ENCODE results near the gene NEURL4.

NEURL4 gene

GRCh38 chr17:7304179-7304578 lies 25.0 kb downstream of the NEURL4 start:
- H3K27me3 ChIP-seq (ENCODE audit: control insufficient read depth, insufficient read depth, low read length, poor library complexity, severe bottlenecking): peaks cover 10% of the 10 kb centered on the region
- H3K27ac ChIP-seq (ENCODE audit: insufficient read depth, low read depth, low read length, poor library complexity, severe bottlenecking): no peak overlapping the region
- no peaks in the 10 kb centered on the region for H3K9me3 ChIP-seq (ENCODE audit: control insufficient read depth, low read length)
- no peak overlapping the region for H3K4me3 ChIP-seq (ENCODE audit: insufficient read depth, low read depth, low read length)
- no peaks in the 10 kb centered on the region for H3K36me3 ChIP-seq (ENCODE audit: control insufficient read depth, insufficient read depth, low read length)
- 91 to 97% methylated on average over 7 of the region's 7 CpGs for WGBS, 2 experiments
- H3K4me1 ChIP-seq (ENCODE audit: control insufficient read depth, insufficient read depth, low read length): peaks cover 1% of the 10 kb centered on the region

GRCh38 chr17:7296189-7296861 lies 32.8 kb downstream of the NEURL4 start:
- H3K4me1 ChIP-seq (ENCODE audit: control insufficient read depth, insufficient read depth, low read length): peaks cover 21% of the 10 kb centered on the region

GRCh38 chr17:7295230-7296180 lies 33.6 kb downstream of the NEURL4 start:
- Histone ChIP-seq H3K4me3 (ENCODE audit: insufficient read depth, low read depth, low read length) (no peak overlapping the region), H3K27me3 (ENCODE audit: control insufficient read depth, insufficient read depth, low read length, poor library complexity, severe bottlenecking) (peaks cover 65% of the 10 kb centered on the region), H3K9me3 (ENCODE audit: control insufficient read depth, low read length) (no peaks in the 10 kb centered on the region), H3K36me3 (ENCODE audit: control insufficient read depth, insufficient read depth, low read length) (no peaks in the 10 kb centered on the region), H3K27ac (ENCODE audit: insufficient read depth, low read depth, low read length, poor library complexity, severe bottlenecking) (no peak overlapping the region), H3K4me1 (ENCODE audit: control insufficient read depth, insufficient read depth, low read length) (peaks cover 21% of the 10 kb centered on the region)
- WGBS, 2 experiments: 72% methylated on average over 42 of the region's 42 CpGs

More at GRCh38 chr17:7296189-7296861, 32.8 kb downstream of the NEURL4 start:
- H3K27ac ChIP-seq (ENCODE audit: insufficient read depth, low read depth, low read length, poor library complexity, severe bottlenecking): no peak overlapping the region
- no peaks in the 10 kb centered on the region for H3K9me3 ChIP-seq (ENCODE audit: control insufficient read depth, low read length)
- H3K4me3 ChIP-seq (ENCODE audit: insufficient read depth, low read depth, low read length): no peak overlapping the region
- no peaks in the 10 kb centered on the region for H3K36me3 ChIP-seq (ENCODE audit: control insufficient read depth, insufficient read depth, low read length)
- H3K27me3 ChIP-seq (ENCODE audit: control insufficient read depth, insufficient read depth, low read length, poor library complexity, severe bottlenecking): peaks cover 66% of the 10 kb centered on the region
- 11% methylated on average over 51 of the region's 51 CpGs for WGBS, 2 experiments

GRCh38 chr17:7294614-7295153 lies 34.5 kb downstream of the NEURL4 start, which contains the start of gene YBX2:
YBX2 (minus strand) TSS chr17:7294639; CDS start chr17:7294500, 139 bp downstream.
- no peaks in the 10 kb centered on the region for H3K9me3 ChIP-seq (ENCODE audit: control insufficient read depth, low read length)
- H3K4me3 ChIP-seq (ENCODE audit: insufficient read depth, low read depth, low read length): peak within 1 kb of the TSS; percentile 26
- H3K27ac ChIP-seq (ENCODE audit: insufficient read depth, low read depth, low read length, poor library complexity, severe bottlenecking): no peak within 1 kb of the TSS
- H3K4me1 ChIP-seq (ENCODE audit: control insufficient read depth, insufficient read depth, low read length): peaks cover 21% of the 10 kb centered on the region
- 2% methylated on average over 57 of the region's 57 CpGs for WGBS, 2 experiments
- H3K36me3 ChIP-seq (ENCODE audit: control insufficient read depth, insufficient read depth, low read length): no peaks in the 10 kb centered on the region
- peaks cover 59% of the 10 kb centered on the region for H3K27me3 ChIP-seq (ENCODE audit: control insufficient read depth, insufficient read depth, low read length, poor library complexity, severe bottlenecking)

- Histone ChIP-seq H3K27me3 (ENCODE audit: control insufficient read depth, insufficient read depth, low read length, poor library complexity, severe bottlenecking) (peaks cover 57% of the 10 kb centered on the region), H3K27ac (ENCODE audit: insufficient read depth, low read depth, low read length, poor library complexity, severe bottlenecking) (no peak overlapping the region), H3K4me1 (ENCODE audit: control insufficient read depth, insufficient read depth, low read length) (peaks cover 28% of the 10 kb centered on the region), H3K4me3 (ENCODE audit: insufficient read depth, low read depth, low read length) (peak overlapping the region; percentile 26), H3K36me3 (ENCODE audit: control insufficient read depth, insufficient read depth, low read length) (no peaks in the 10 kb centered on the region), H3K9me3 (ENCODE audit: control insufficient read depth, low read length) (no peaks in the 10 kb centered on the region)
- 2% methylated on average over 75 of the region's 75 CpGs for WGBS, 2 experiments
These were observed 35.1 kb downstream of the NEURL4 start for GRCh38 chr17:7293816-7294613.

- 94 to 96% methylated on average over 11 of the region's 11 CpGs for WGBS, 2 experiments
- Histone ChIP-seq H3K36me3 (ENCODE audit: control insufficient read depth, insufficient read depth, low read length) (no peaks in the 10 kb centered on the region), H3K9me3 (ENCODE audit: control insufficient read depth, low read length) (no peaks in the 10 kb centered on the region), H3K4me1 (ENCODE audit: control insufficient read depth, insufficient read depth, low read length) (peaks cover 29% of the 10 kb centered on the region), H3K27me3 (ENCODE audit: control insufficient read depth, insufficient read depth, low read length, poor library complexity, severe bottlenecking) (peaks cover 57% of the 10 kb centered on the region), H3K27ac (ENCODE audit: insufficient read depth, low read depth, low read length, poor library complexity, severe bottlenecking) (no peak overlapping the region), H3K4me3 (ENCODE audit: insufficient read depth, low read depth, low read length) (no peak overlapping the region)
These were observed 36.0 kb downstream of the NEURL4 start for GRCh38 chr17:7293159-7293558.

GRCh38 chr17:7292729-7293128 lies 36.4 kb downstream of the NEURL4 start:
- Histone ChIP-seq H3K4me1 (ENCODE audit: control insufficient read depth, insufficient read depth, low read length) (peaks cover 29% of the 10 kb centered on the region), H3K36me3 (ENCODE audit: control insufficient read depth, insufficient read depth, low read length) (no peaks in the 10 kb centered on the region), H3K27ac (ENCODE audit: insufficient read depth, low read depth, low read length, poor library complexity, severe bottlenecking) (no peak overlapping the region), H3K9me3 (ENCODE audit: control insufficient read depth, low read length) (no peaks in the 10 kb centered on the region), H3K27me3 (ENCODE audit: control insufficient read depth, insufficient read depth, low read length, poor library complexity, severe bottlenecking) (peaks cover 57% of the 10 kb centered on the region), H3K4me3 (ENCODE audit: insufficient read depth, low read depth, low read length) (no peak overlapping the region)
- WGBS, 2 experiments: 67 to 72% methylated on average over 6 of the region's 6 CpGs

GRCh38 chr17:7292194-7292593 lies 36.9 kb downstream of the NEURL4 start:
- no peak overlapping the region for H3K27ac ChIP-seq (ENCODE audit: insufficient read depth, low read depth, low read length, poor library complexity, severe bottlenecking)
- no peaks in the 10 kb centered on the region for H3K36me3 ChIP-seq (ENCODE audit: control insufficient read depth, insufficient read depth, low read length)
- H3K9me3 ChIP-seq (ENCODE audit: control insufficient read depth, low read length): no peaks in the 10 kb centered on the region
- peaks cover 29% of the 10 kb centered on the region for H3K4me1 ChIP-seq (ENCODE audit: control insufficient read depth, insufficient read depth, low read length)
- no peak overlapping the region for H3K4me3 ChIP-seq (ENCODE audit: insufficient read depth, low read depth, low read length)
- H3K27me3 ChIP-seq (ENCODE audit: control insufficient read depth, insufficient read depth, low read length, poor library complexity, severe bottlenecking): peaks cover 56% of the 10 kb centered on the region
- WGBS, 2 experiments: 91 to 93% methylated on average over 2 of the region's 2 CpGs

GRCh38 chr17:7290685-7291084 lies 38.5 kb downstream of the NEURL4 start:
- Histone ChIP-seq H3K9me3 (ENCODE audit: control insufficient read depth, low read length) (no peaks in the 10 kb centered on the region), H3K4me1 (ENCODE audit: control insufficient read depth, insufficient read depth, low read length) (peaks cover 26% of the 10 kb centered on the region), H3K4me3 (ENCODE audit: insufficient read depth, low read depth, low read length) (no peak overlapping the region), H3K27me3 (ENCODE audit: control insufficient read depth, insufficient read depth, low read length, poor library complexity, severe bottlenecking) (peaks cover 41% of the 10 kb centered on the region), H3K36me3 (ENCODE audit: control insufficient read depth, insufficient read depth, low read length) (no peaks in the 10 kb centered on the region), H3K27ac (ENCODE audit: insufficient read depth, low read depth, low read length, poor library complexity, severe bottlenecking) (no peak overlapping the region)
- WGBS, 2 experiments: 91% methylated on average over 11 of the region's 11 CpGs
